Mammary epithelial cell (primary cell): ENCODE results near the gene ASPM.

Source experiments
- EZH2 ChIP-seq: IDR thresholded peaks from 2 replicates; pipeline ENCODE4 v1.6.1; 2012; ENCODE audit warnings: low read length, inconsistent platforms, borderline replicate concordance
- TF ChIP-seq, protein P1 (sequence below), 2 donors: IDR thresholded peaks in 1 of 2; conservative IDR thresholded peaks in 1 of 2; 2 replicates each; pipeline ENCODE4 v1.5.1; 2011 to 2012; ENCODE audit warnings: inconsistent platforms in 2 of 2, low read length in 2 of 2, mild to moderate bottlenecking in 2 of 2, control low read depth in 1 of 2, low read depth in 1 of 2; ENCODE audit not compliant: insufficient read depth in 1 of 2; ENCODE audit errors: extremely low read depth in 1 of 2

DNA sequence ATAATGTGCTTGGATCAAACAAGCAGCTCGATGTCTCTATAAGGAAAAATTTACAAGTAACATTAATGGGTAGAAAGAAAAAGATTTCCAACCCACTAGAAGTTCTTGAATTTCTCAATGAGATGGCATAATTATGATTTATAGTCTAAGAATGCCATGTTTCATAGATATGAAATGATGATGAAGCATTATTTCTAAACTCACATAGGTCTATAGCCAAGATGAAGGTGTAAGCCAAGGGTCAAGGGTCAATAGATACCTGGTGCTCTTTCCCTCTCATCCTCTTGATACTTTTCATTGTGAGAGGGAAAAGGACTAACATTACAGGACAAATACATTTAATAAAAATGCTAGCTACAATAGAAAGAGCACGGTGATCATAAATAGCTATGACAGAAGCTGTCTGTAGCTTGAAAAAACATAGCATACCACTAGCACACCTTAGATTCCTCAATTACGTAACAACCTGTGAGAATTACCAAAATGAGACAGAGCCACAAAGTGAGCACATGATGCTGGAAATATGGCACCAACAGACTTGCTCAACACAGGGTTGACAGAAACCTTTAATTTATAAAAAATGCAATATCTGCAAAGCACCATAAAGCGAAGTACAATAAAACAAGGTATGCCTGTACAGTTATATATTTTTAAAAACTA lies 53.1 kb downstream of the ASPM start:
- TF ChIP-seq, protein P1, sequence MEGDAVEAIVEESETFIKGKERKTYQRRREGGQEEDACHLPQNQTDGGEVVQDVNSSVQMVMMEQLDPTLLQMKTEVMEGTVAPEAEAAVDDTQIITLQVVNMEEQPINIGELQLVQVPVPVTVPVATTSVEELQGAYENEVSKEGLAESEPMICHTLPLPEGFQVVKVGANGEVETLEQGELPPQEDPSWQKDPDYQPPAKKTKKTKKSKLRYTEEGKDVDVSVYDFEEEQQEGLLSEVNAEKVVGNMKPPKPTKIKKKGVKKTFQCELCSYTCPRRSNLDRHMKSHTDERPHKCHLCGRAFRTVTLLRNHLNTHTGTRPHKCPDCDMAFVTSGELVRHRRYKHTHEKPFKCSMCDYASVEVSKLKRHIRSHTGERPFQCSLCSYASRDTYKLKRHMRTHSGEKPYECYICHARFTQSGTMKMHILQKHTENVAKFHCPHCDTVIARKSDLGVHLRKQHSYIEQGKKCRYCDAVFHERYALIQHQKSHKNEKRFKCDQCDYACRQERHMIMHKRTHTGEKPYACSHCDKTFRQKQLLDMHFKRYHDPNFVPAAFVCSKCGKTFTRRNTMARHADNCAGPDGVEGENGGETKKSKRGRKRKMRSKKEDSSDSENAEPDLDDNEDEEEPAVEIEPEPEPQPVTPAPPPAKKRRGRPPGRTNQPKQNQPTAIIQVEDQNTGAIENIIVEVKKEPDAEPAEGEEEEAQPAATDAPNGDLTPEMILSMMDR (conservative IDR thresholded peaks at IDR 0.05 in 1 of 2, IDR thresholded peaks at IDR 0.05 in 1 of 2; ENCODE audit: extremely low read depth in 1 of 2, insufficient read depth in 1 of 2, low read depth in 1 of 2, low read length in 2 of 2): no peak
- no peak for TF ChIP-seq EZH2
